K562 (cell line): Measurements from ENCODE around the gene LGI4. TPM values are rescaled to one million over a fixed set of nuclear protein-coding genes. Genes with fewer than 3 reads are reported as not detected.

Source experiments
- BACH1 ChIP-seq: fragments of 200-800 bp; sonication (Bioruptor generic); IDR thresholded peaks from 2 replicates; pipeline ENCODE4 v1.6.1; 2016; ENCODE audit warnings: missing genetic modification characterization, missing compliant biosample characterization
- CREBBP ChIP-seq: IDR thresholded peaks from one replicate; pipeline ENCODE4 v1.6.1; 2012; ENCODE audit warnings: low read depth, mild to moderate bottlenecking, control low read depth, inconsistent platforms, low read length
- CUX1 ChIP-seq: fragments of 200-800 bp; sonication (Bioruptor generic); IDR thresholded peaks from 2 replicates; pipeline ENCODE4 v1.6.1; 2016; ENCODE audit warnings: missing genetic modification characterization, missing compliant biosample characterization
- FIP1L1 ChIP-seq: fragments of 200-400 bp; formaldehyde crosslinking; IDR thresholded peaks from 2 replicates; pipeline ENCODE4 v1.6.1; 2018; ENCODE audit warnings: mild to moderate bottlenecking, low read depth, low read length; ENCODE audit not compliant: poor library complexity, severe bottlenecking
- GTF2F1 ChIP-seq: IDR thresholded peaks from 2 replicates; pipeline ENCODE4 v1.6.1; 2011; ENCODE audit warnings: low read depth, low read length, improper control_type of control experiment
- JUND ChIP-seq, 2 experiments: IDR thresholded peaks; 2 replicates in 1 of 2; 3 replicates in 1 of 2; pipeline ENCODE4 v1.6.1; 2011; ENCODE audit warnings: borderline replicate concordance in 2 of 2, low read depth in 2 of 2, low read length in 2 of 2, improper control_type of control experiment in 1 of 2, missing biosample characterization in 1 of 2, missing genetic modification characterization in 1 of 2, missing genetic modification reagents in 1 of 2
- LEF1 ChIP-seq: fragments of 450-650 bp; IDR thresholded peaks from 2 replicates; pipeline ENCODE4 v1.6.1; 2016; ENCODE audit warnings: mild to moderate bottlenecking
- MAZ ChIP-seq, 2 experiments: fragments of 450-650 bp in 1 of 2; sonication (generic) in 1 of 2; formaldehyde crosslinking; IDR thresholded peaks in 1 of 2; conservative IDR thresholded peaks in 1 of 2; 2 replicates each; pipeline versions ENCODE4 v1.4.0 to v1.5.0; 2020; ENCODE audit warnings: mild to moderate bottlenecking in 1 of 2, missing genetic modification reagents in 1 of 2
- MLX ChIP-seq, 2 experiments: fragments of 450-650 bp in 1 of 2; sonication (generic) in 1 of 2; formaldehyde crosslinking; conservative IDR thresholded peaks; 2 replicates each; pipeline versions ENCODE4 v1.4.0 to v1.8.1; 2020 to 2022; ENCODE audit warnings: mild to moderate bottlenecking in 1 of 2, missing genetic modification reagents in 1 of 2
- POLR3A ChIP-seq: IDR thresholded peaks from 2 replicates; pipeline ENCODE4 v1.6.1; 2011; ENCODE audit warnings: borderline replicate concordance, mild to moderate bottlenecking, moderate library complexity; ENCODE audit not compliant: insufficient read length, insufficient read depth; ENCODE audit errors: extremely low read depth
- RHOXF2B ChIP-seq: fragments of 250-450 bp; sonication (Bioruptor Pico); conservative IDR thresholded peaks from 2 replicates; pipeline ENCODE4 v1.5.1; 2021
- SIN3B ChIP-seq: fragments of 450-650 bp; IDR thresholded peaks from 2 replicates; pipeline ENCODE4 v1.6.1; 2017; ENCODE audit warnings: low read depth, mild to moderate bottlenecking, moderate library complexity
- TBP ChIP-seq: optimal IDR thresholded peaks from 2 replicates; pipeline ENCODE3; 2011; ENCODE audit warnings: low read depth, low read length, improper control_type of control experiment
- TEAD1 ChIP-seq, 2 experiments: fragments of 450-650 bp in 1 of 2; sonication (generic) in 1 of 2; formaldehyde crosslinking; IDR thresholded peaks; 2 replicates each; pipeline versions ENCODE4 v1.4.0 to v1.8.0; 2020 to 2022; ENCODE audit warnings: mild to moderate bottlenecking in 2 of 2, missing genetic modification reagents in 1 of 2
- WHSC1 ChIP-seq: IDR thresholded peaks from one replicate; pipeline ENCODE4 v1.6.1; 2012; ENCODE audit warnings: low read length, control low read depth, inconsistent platforms
- ZNF3 ChIP-seq: fragments of 250-450 bp; sonication (Bioruptor Pico); IDR thresholded peaks from 2 replicates; pipeline ENCODE4 v1.5.0; 2021; ENCODE audit warnings: mild to moderate bottlenecking, moderate library complexity
- ZNF583 ChIP-seq: fragments of 250-450 bp; sonication (Bioruptor Pico); IDR thresholded peaks from 2 replicates; pipeline ENCODE4 v1.4.0; 2020
- ZNF695 ChIP-seq: fragments of 450-650 bp; formaldehyde crosslinking; IDR thresholded peaks from 2 replicates; pipeline ENCODE4 v1.4.0; 2020; ENCODE audit warnings: mild to moderate bottlenecking, moderate library complexity
- polyA plus RNA-seq, 8 experiments: library from polyadenylated mRNA; depleted of rRNA in 4 of 8; stranded (reverse) in 5 of 8; unstranded in 3 of 8; fragments of >200 nt; fragmentation: Nextera tagmentation in 2 of 8; fragmentation: Illumina TruSeq in 1 of 8; extraction: Ambion mirVana in 2 of 8; extraction: Trizol in 1 of 8; gene quantifications; 2 replicates each; pipeline versions ENCODE4 v1.2.1 to v1.2.3, GENCODE V29; 2011 to 2014; ENCODE audit warnings: inconsistent platforms in 1 of 8, missing spikeins in 1 of 8
- total RNA-seq, 7 experiments: library from RNA; depleted of rRNA in 6 of 7; stranded (reverse); fragments of >200 nt in 6 of 7; fragmentation: Illumina TruSeq in 2 of 7; extraction: Trizol in 2 of 7; gene quantifications; 2 replicates each; pipeline versions ENCODE4 v1.2.1 to v1.2.3, GENCODE V29; 2011 to 2021; ENCODE audit warnings: low replicate concordance in 1 of 7

Gene LGI4
- total and polyA plus RNA-seq, 9 of the 15 experiments (the other 6 are each of a cell fraction or from before 2014, with no cell fraction given) = 0.14 to 0.30 (median 0.24) TPM; not detected in 4

- peak in 1 of 2 experiments; percentile 11; a peak in 2 of 4 replicates for TF ChIP-seq TEAD1 (CRISPR knock-in tag; IDR thresholded peaks at IDR 0.05)
- TF ChIP-seq RHOXF2B (CRISPR knock-in tag) = no peak
- TF ChIP-seq MAZ (CRISPR knock-in tag; conservative IDR thresholded peaks at IDR 0.05 in 1 of 2, IDR thresholded peaks at IDR 0.05 in 1 of 2) = peak; percentile 30 to 57; a peak in 2 of 4 replicates
- no peak for TF ChIP-seq MLX (CRISPR knock-in tag; conservative IDR thresholded peaks at IDR 0.05)
- TF ChIP-seq POLR3A = no peak
- TF ChIP-seq LEF1 = peak; percentile 50; the same call in 1 of the 2 replicates
- peak; percentile 70 for TF ChIP-seq TBP
- no peak for TF ChIP-seq ZNF695 (CRISPR knock-in tag)
- TF ChIP-seq GTF2F1 = no peak
- no peak for TF ChIP-seq CUX1 (CRISPR knock-in tag)
- no peak for TF ChIP-seq CREBBP
- TF ChIP-seq JUND (IDR thresholded peaks at IDR 0.05; ENCODE audit: borderline replicate concordance, low read depth, low read length) = 0 out of 2 replicates have a peak, but pooled peaks have one; percentile 48
- no peak; the same call in 2 of the 3 replicates for TF ChIP-seq JUND (tag; IDR thresholded peaks at IDR 0.05; ENCODE audit: borderline replicate concordance, low read depth, low read length)
- no peak for TF ChIP-seq FIP1L1
- no peak; the same call in 1 of the 2 replicates for TF ChIP-seq BACH1
- no peak for TF ChIP-seq SIN3B
- no peak for TF ChIP-seq WHSC1
- no peak for TF ChIP-seq ZNF583
- no peak for TF ChIP-seq ZNF3 (CRISPR knock-in tag)
Observed at GRCh38 chr19:35166100-35167063, 31.5 kb upstream of the LGI4 start (continued).
